ENCODE results near the gene TMEM125.

The TMEM125 gene

GRCh38 chr1:43292679-43293078 lies 22.9 kb downstream of the TMEM125 start:
- no peak for FAIRE-seq
- DNase-seq (ENCODE audit: low spot score) = no peak

GRCh38 chr1:43293176-43293575 lies 23.4 kb downstream of the TMEM125 start:
- FAIRE-seq = no peak
- no peak for DNase-seq (ENCODE audit: low spot score)

- DNase-seq (ENCODE audit: low spot score) = peak; percentile 70
- no peak for FAIRE-seq
Observed at GRCh38 chr1:43293896-43294760, 24.3 kb downstream of the TMEM125 start.

- DNase-seq (ENCODE audit: low spot score) = no peak
- no peak for FAIRE-seq
Observed at GRCh38 chr1:43294761-43295160, 25.0 kb downstream of the TMEM125 start.

- FAIRE-seq (no peak), DNase-seq (ENCODE audit: low spot score) (no peak)
Observed at GRCh38 chr1:43296207-43296606, 26.4 kb downstream of the TMEM125 start.

- DNase-seq (ENCODE audit: low spot score) = no peak
- FAIRE-seq = no peak
Observed at GRCh38 chr1:43298055-43298454, 28.3 kb downstream of the TMEM125 start.

GRCh38 chr1:43299101-43299500 lies 29.3 kb downstream of the TMEM125 start:
- no peak for FAIRE-seq
- no peak for DNase-seq (ENCODE audit: low spot score)

GRCh38 chr1:43300378-43301094 lies 30.8 kb downstream of the TMEM125 start, which contains the start of gene TIE1:
Gene TIE1, plus strand, starts transcription at chr1:43300982. Its CDS starts 90 bp downstream, at chr1:43301072.
- DNase-seq (ENCODE audit: low spot score) (no peak), FAIRE-seq (no peak)

- FAIRE-seq = no peak
- no peak for DNase-seq (ENCODE audit: low spot score)
Observed at GRCh38 chr1:43302201-43302600, 32.4 kb downstream of the TMEM125 start.

- FAIRE-seq = peak; percentile 92
- DNase-seq (ENCODE audit: low spot score) = no peak
Observed at GRCh38 chr1:43302721-43303470, 33.1 kb downstream of the TMEM125 start.

- no peak for DNase-seq (ENCODE audit: low spot score)
Observed at GRCh38 chr1:43303471-43304313, 33.9 kb downstream of the TMEM125 start.

GRCh38 chr1:43304314-43304681 lies 34.5 kb downstream of the TMEM125 start:
- FAIRE-seq (no peak), DNase-seq (ENCODE audit: low spot score) (no peak)

More at GRCh38 chr1:43303471-43304313, 33.9 kb downstream of the TMEM125 start:
- peak; percentile 27 for FAIRE-seq

- DNase-seq (ENCODE audit: low spot score) = no peak
- FAIRE-seq = peak; percentile 9
Observed at GRCh38 chr1:43304771-43305300, 35.1 kb downstream of the TMEM125 start.

GRCh38 chr1:43305461-43305860 lies 35.7 kb downstream of the TMEM125 start:
- FAIRE-seq = no peak

GRCh38 chr1:43305926-43306687 lies 36.3 kb downstream of the TMEM125 start:
- DNase-seq (ENCODE audit: low spot score) (no peak), FAIRE-seq (no peak)

More at GRCh38 chr1:43305461-43305860, 35.7 kb downstream of the TMEM125 start:
- DNase-seq (ENCODE audit: low spot score) = no peak

- FAIRE-seq (peak; percentile 13), DNase-seq (ENCODE audit: low spot score) (no peak)
Observed at GRCh38 chr1:43306688-43307457, 37.1 kb downstream of the TMEM125 start.

GRCh38 chr1:43307458-43308158 lies 37.8 kb downstream of the TMEM125 start:
- FAIRE-seq (no peak), DNase-seq (ENCODE audit: low spot score) (no peak)

GRCh38 chr1:43308635-43309404 lies 39.0 kb downstream of the TMEM125 start:
- DNase-seq (ENCODE audit: low spot score) = no peak
- FAIRE-seq = no peak

Data from urothelium cell line (cell line).